GM21529 (cell line): ENCODE measurements around the gene SFT2D2.

ENCODE experiments used
- ATAC-seq: cut with Tn5 transposase; IDR thresholded peaks from one replicate; pipeline ENCODE4 v1.9.1; 2021; ENCODE audit not compliant: unreplicated experiment

The SFT2D2 gene

GRCh38 chr1:168223261-168223660, 2.5 kb upstream of the SFT2D2 start:
- no peak for ATAC-seq

- ATAC-seq: no peak
These were observed 1.9 kb upstream of the SFT2D2 start for GRCh38 chr1:168223681-168224540.

GRCh38 chr1:168224991-168225390, 813 bp upstream of the SFT2D2 start:
- no peak for ATAC-seq

GRCh38 chr1:168227620-168228019, 1.8 kb downstream of the SFT2D2 start:
- ATAC-seq: peak; percentile 18

GRCh38 chr1:168229893-168230292, 4.1 kb downstream of the SFT2D2 start:
- ATAC-seq: no peak

- ATAC-seq: no peak
These were observed 4.9 kb downstream of the SFT2D2 start for GRCh38 chr1:168230709-168231108.

- ATAC-seq: peak; percentile 80
These were observed 9.2 kb downstream of the SFT2D2 start for GRCh38 chr1:168234846-168235547.

- no peak for ATAC-seq
These were observed 9.7 kb downstream of the SFT2D2 start for GRCh38 chr1:168235548-168235885.

GRCh38 chr1:168235937-168236336, 10.1 kb downstream of the SFT2D2 start:
- ATAC-seq: no peak

GRCh38 chr1:168236836-168237611, 11.2 kb downstream of the SFT2D2 start:
- no peak for ATAC-seq

GRCh38 chr1:168243198-168243597, 17.4 kb downstream of the SFT2D2 start:
- no peak for ATAC-seq

- no peak for ATAC-seq
These were observed 17.9 kb downstream of the SFT2D2 start for GRCh38 chr1:168243636-168244212.

- no peak for ATAC-seq
These were observed 19.2 kb downstream of the SFT2D2 start for GRCh38 chr1:168245042-168245441.

GRCh38 chr1:168246506-168246905, 20.7 kb downstream of the SFT2D2 start:
- ATAC-seq: no peak

- ATAC-seq: no peak
These were observed 26.5 kb downstream of the SFT2D2 start for GRCh38 chr1:168252204-168252733.

GRCh38 chr1:168256164-168256563, 30.4 kb downstream of the SFT2D2 start:
- ATAC-seq: no peak

GRCh38 chr1:168257397-168257796, 31.6 kb downstream of the SFT2D2 start:
- no peak for ATAC-seq

GRCh38 chr1:168259567-168259966, 33.8 kb downstream of the SFT2D2 start:
- no peak for ATAC-seq

GRCh38 chr1:168260393-168260792, 34.6 kb downstream of the SFT2D2 start:
- ATAC-seq: no peak

GRCh38 chr1:168261390-168261789, 35.6 kb downstream of the SFT2D2 start:
- no peak for ATAC-seq

- ATAC-seq: no peak
These were observed 37.3 kb downstream of the SFT2D2 start for GRCh38 chr1:168263130-168263529.
